Mesenchymal stem cell (in vitro differentiated cells and primary cell): ENCODE measurements around the gene FCGBP.
"Not testable (repeated sequence)": the region's sequence is repeated elsewhere in the genome, so short reads cannot be mapped to it uniquely, and the experiment has no call there.

Experiments used
- DNase-seq: peaks from one replicate; pipeline ENCODE4 v3.0.0-alpha.2; 2013
- H2AFZ ChIP-seq: one replicate; pipeline ENCODE4 v1.6.1; 2013; ENCODE audit warnings: low read depth, mild to moderate bottlenecking, control low read depth, inconsistent platforms, low read length, moderate library complexity
- H2AK5ac ChIP-seq: 2 replicates; pipeline ENCODE4 v1.6.1; 2013; ENCODE audit warnings: low read length, moderate library complexity, mild to moderate bottlenecking, inconsistent platforms; ENCODE audit not compliant: severe bottlenecking
- H2BK120ac ChIP-seq: one replicate; pipeline ENCODE4 v1.6.1; 2013; ENCODE audit warnings: low read depth, mild to moderate bottlenecking, inconsistent platforms, low read length, moderate library complexity
- H2BK12ac ChIP-seq, 2 experiments: one replicate each; pipeline ENCODE4 v1.6.1; 2013; ENCODE audit warnings: inconsistent platforms in 2 of 2, low read length in 2 of 2, mild to moderate bottlenecking in 2 of 2, moderate library complexity in 2 of 2, control low read depth in 1 of 2
- H2BK15ac ChIP-seq: one replicate; pipeline ENCODE4 v1.6.1; 2013; ENCODE audit warnings: mild to moderate bottlenecking, low read depth, inconsistent platforms; ENCODE audit not compliant: poor library complexity, severe bottlenecking
- H2BK5ac ChIP-seq: 2 replicates; pipeline ENCODE4 v1.6.1; 2013; ENCODE audit warnings: low read depth, mild to moderate bottlenecking, low read length, control low read depth, inconsistent platforms; ENCODE audit not compliant: poor library complexity, severe bottlenecking
- H3K14ac ChIP-seq, 2 experiments: one replicate each; pipeline ENCODE4 v1.6.1; 2013; ENCODE audit warnings: inconsistent platforms in 2 of 2, low read length in 2 of 2, control low read depth in 1 of 2, mild to moderate bottlenecking in 1 of 2, moderate library complexity in 1 of 2
- H3K18ac ChIP-seq, 2 experiments: one replicate each; pipeline ENCODE4 v1.6.1; 2013; ENCODE audit warnings: inconsistent platforms in 2 of 2, low read length in 2 of 2, control low read depth in 1 of 2, low read depth in 1 of 2, mild to moderate bottlenecking in 1 of 2
- H3K23ac ChIP-seq, 2 experiments: one replicate each; pipeline ENCODE4 v1.6.1; 2013; ENCODE audit warnings: inconsistent platforms in 2 of 2, low read length in 2 of 2, mild to moderate bottlenecking in 2 of 2, moderate library complexity in 2 of 2, control low read depth in 1 of 2
- H3K27ac ChIP-seq: 2 replicates; pipeline ENCODE4 v1.5.1; 2013; ENCODE audit warnings: mild to moderate bottlenecking, moderate library complexity, low read length, control low read depth, inconsistent platforms; ENCODE audit not compliant: poor library complexity, severe bottlenecking
- H3K27me3 ChIP-seq, 2 experiments: 2 replicates each; pipeline versions ENCODE4 v1.6.1 to v1.7.0; 2013; ENCODE audit warnings: low read length in 2 of 2, mild to moderate bottlenecking in 2 of 2, moderate library complexity in 2 of 2, control low read depth in 1 of 2, inconsistent platforms in 1 of 2; ENCODE audit not compliant: control insufficient read depth in 1 of 2, insufficient read depth in 1 of 2
- H3K36me3 ChIP-seq, 2 experiments: 2 replicates each; pipeline versions ENCODE4 v1.6.1 to v1.7.0; 2013; ENCODE audit warnings: low read length in 2 of 2, control low read depth in 1 of 2, inconsistent platforms in 1 of 2, low read depth in 1 of 2, mild to moderate bottlenecking in 1 of 2; ENCODE audit not compliant: insufficient read depth in 2 of 2, control insufficient read depth in 1 of 2
- H3K4ac ChIP-seq, 2 experiments: one replicate each; pipeline ENCODE4 v1.6.1; 2013; ENCODE audit warnings: inconsistent platforms in 2 of 2, low read length in 2 of 2, mild to moderate bottlenecking in 2 of 2, moderate library complexity in 2 of 2, control low read depth in 1 of 2, low read depth in 1 of 2
- H3K4me1 ChIP-seq: 2 replicates; pipeline ENCODE4 v1.6.1; 2013; ENCODE audit warnings: low read depth, low read length, control low read depth; ENCODE audit not compliant: control insufficient read depth, insufficient read depth
- H3K4me2 ChIP-seq: 2 replicates; pipeline ENCODE4 v1.6.1; 2013; ENCODE audit warnings: low read length, mild to moderate bottlenecking, inconsistent platforms; ENCODE audit not compliant: poor library complexity, severe bottlenecking
- H3K4me3 ChIP-seq, 2 experiments: 2 replicates each; pipeline versions ENCODE4 v1.5.1 to v1.7.0; 2013; ENCODE audit warnings: low read length in 2 of 2, mild to moderate bottlenecking in 2 of 2, control low read depth in 1 of 2, low read depth in 1 of 2; ENCODE audit not compliant: insufficient read depth in 1 of 2
- H3K79me1 ChIP-seq: replicated peaks from 2 replicates; pipeline ENCODE4 v1.6.1; 2013; ENCODE audit warnings: mild to moderate bottlenecking, control low read depth, low read length, inconsistent platforms; ENCODE audit not compliant: poor library complexity, severe bottlenecking
- H3K9ac ChIP-seq: 2 replicates; pipeline ENCODE4 v1.7.0; 2013; ENCODE audit warnings: mild to moderate bottlenecking, low read length, moderate library complexity
- H3K9me3 ChIP-seq: 2 replicates; pipeline ENCODE4 v1.7.0; 2013; ENCODE audit warnings: mild to moderate bottlenecking, low read length; ENCODE audit not compliant: control insufficient read depth
- H4K8ac ChIP-seq: one replicate; pipeline ENCODE4 v1.6.1; 2013; ENCODE audit warnings: inconsistent platforms, mild to moderate bottlenecking, low read length, moderate library complexity
- H4K91ac ChIP-seq: one replicate; pipeline ENCODE4 v1.6.1; 2013; ENCODE audit warnings: mild to moderate bottlenecking, low read length, inconsistent platforms
- whole genome bisulfite sequencing: methylation state at CpG from one replicate; pipeline ENCODE4 v1.1.7; 2013; ENCODE audit warnings: mixed read lengths; 5-methylcytosine and 5-hydroxymethylcytosine counted together

FCGBP gene

GRCh38 chr19:39903486-39904091, 30.8 kb downstream of the FCGBP start:
- H3K4me3 ChIP-seq, H2AK5ac ChIP-seq, H3K4me2 ChIP-seq, DNase-seq, H3K36me3 ChIP-seq, H4K91ac ChIP-seq, H3K9me3 ChIP-seq, H3K9ac ChIP-seq, H2BK15ac ChIP-seq, H2AFZ ChIP-seq, H3K23ac ChIP-seq, H3K4me1 ChIP-seq, H2BK5ac ChIP-seq, H3K79me1 ChIP-seq, H3K27me3 ChIP-seq, H4K8ac ChIP-seq, H3K4ac ChIP-seq, H2BK12ac ChIP-seq, H3K18ac ChIP-seq, H3K27ac ChIP-seq, H2BK120ac ChIP-seq, H3K14ac ChIP-seq: not testable (repeated sequence)
- 0% methylated on average over 1 of the region's 8 CpGs for WGBS

GRCh38 chr19:39902326-39902725, 32.1 kb downstream of the FCGBP start:
- H2BK15ac ChIP-seq, H2BK5ac ChIP-seq, H3K4ac ChIP-seq, H3K9ac ChIP-seq, DNase-seq, H3K27ac ChIP-seq, H3K14ac ChIP-seq, H4K8ac ChIP-seq, H3K4me3 ChIP-seq, H3K79me1 ChIP-seq, H2BK12ac ChIP-seq, H2BK120ac ChIP-seq, H2AFZ ChIP-seq, H3K27me3 ChIP-seq, H3K4me1 ChIP-seq, H3K4me2 ChIP-seq, H3K18ac ChIP-seq, H3K23ac ChIP-seq, H4K91ac ChIP-seq, H2AK5ac ChIP-seq, H3K36me3 ChIP-seq, H3K9me3 ChIP-seq: not testable (repeated sequence)
- 93% methylated on average over 7 of the region's 15 CpGs for WGBS

DNA sequence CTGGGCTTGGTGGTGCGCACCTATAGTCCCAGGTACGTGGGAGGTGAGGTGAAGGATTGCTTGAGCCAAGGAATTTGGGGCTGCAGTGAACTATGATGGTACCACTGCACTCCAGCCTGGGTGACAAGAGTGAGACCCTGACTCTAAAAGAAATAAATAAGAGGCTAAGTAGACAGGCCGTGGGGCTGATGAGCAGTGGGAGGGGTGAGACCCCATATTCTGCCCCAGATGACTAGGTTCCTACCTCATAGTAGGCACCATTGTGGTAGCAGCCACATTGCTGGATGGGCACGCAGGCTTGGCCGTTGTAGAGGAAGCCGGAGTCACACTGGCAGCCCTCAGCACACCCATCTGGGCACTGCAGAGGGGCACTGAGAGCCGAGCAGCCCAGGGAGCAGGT, 32.8 kb downstream of the FCGBP start:
- not testable (repeated sequence) for H3K36me3 ChIP-seq, H3K23ac ChIP-seq, H3K4ac ChIP-seq, H2AK5ac ChIP-seq, H3K18ac ChIP-seq, H4K91ac ChIP-seq, H3K14ac ChIP-seq, H3K4me2 ChIP-seq, H2BK15ac ChIP-seq, H4K8ac ChIP-seq, H2BK12ac ChIP-seq, DNase-seq, H2BK5ac ChIP-seq, H3K4me1 ChIP-seq, H3K27ac ChIP-seq, H3K79me1 ChIP-seq, H3K27me3 ChIP-seq, H3K9me3 ChIP-seq, H2BK120ac ChIP-seq, H3K9ac ChIP-seq, H2AFZ ChIP-seq, H3K4me3 ChIP-seq
- 69% methylated on average over 2 of the region's 7 CpGs for WGBS

DNA sequence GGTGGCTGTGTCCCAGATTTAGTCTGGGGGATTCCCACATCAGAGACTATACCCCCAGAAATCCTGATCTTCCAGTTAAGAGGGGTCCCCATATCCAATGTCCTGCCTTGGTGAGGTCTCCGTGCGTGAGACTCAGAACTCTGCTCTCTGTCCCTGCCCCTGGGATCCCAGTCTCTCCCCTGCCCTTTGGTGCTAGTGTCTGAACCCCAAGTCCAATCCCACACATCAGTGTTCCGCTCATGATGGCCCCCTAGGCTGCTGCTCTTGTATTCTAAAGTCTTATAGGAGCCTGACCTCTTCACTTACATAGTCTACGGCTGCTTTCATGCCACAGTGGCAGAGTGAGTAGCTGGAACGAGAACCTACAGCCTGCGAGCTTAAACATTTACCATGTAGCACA, 35.6 kb downstream of the FCGBP start:
- H4K8ac ChIP-seq, H3K27me3 ChIP-seq, H3K14ac ChIP-seq, DNase-seq, H3K18ac ChIP-seq, H3K79me1 ChIP-seq, H3K27ac ChIP-seq, H2AFZ ChIP-seq, H2AK5ac ChIP-seq, H2BK5ac ChIP-seq, H3K4me3 ChIP-seq, H4K91ac ChIP-seq, H2BK120ac ChIP-seq, H3K9ac ChIP-seq, H2BK12ac ChIP-seq, H2BK15ac ChIP-seq, H3K36me3 ChIP-seq, H3K4me1 ChIP-seq, H3K4me2 ChIP-seq, H3K4ac ChIP-seq, H3K23ac ChIP-seq, H3K9me3 ChIP-seq: not testable (repeated sequence)
- WGBS = 33% methylated on average over 2 of the region's 6 CpGs
